Thyroid gland (tissue), 4 donors: ENCODE measurements around the gene LMTK3. TPM values are rescaled to one million over a fixed set of nuclear protein-coding genes. Genes with fewer than 3 reads are reported as not detected.

Source experiments
- DNase-seq, 2 donors: peaks; one replicate each; pipeline ENCODE4 v3.0.0-alpha.2; 2019
- H3K27ac ChIP-seq, 3 donors: fragments of 200-600 bp; sonication (generic); 1 replicate in 2 of 3; 2 replicates in 1 of 3; pipeline ENCODE4 v1.5.1; 2016 to 2019; ENCODE audit warnings: mild to moderate bottlenecking in 1 of 3, moderate library complexity in 1 of 3
- H3K27me3 ChIP-seq: fragments of 200-600 bp; sonication (generic); one replicate; pipeline ENCODE4 v1.5.1; 2019
- H3K36me3 ChIP-seq, 2 donors: fragments of 200-600 bp; sonication (generic); one replicate each; pipeline ENCODE4 v1.5.1; 2016 to 2019
- H3K4me1 ChIP-seq, 2 donors: fragments of 200-600 bp; sonication (generic); one replicate each; pipeline ENCODE4 v1.5.1; 2017 to 2019
- H3K4me3 ChIP-seq, 3 donors: fragments of 200-600 bp; sonication (generic); replicated peaks in 1 of 3; 1 replicate in 2 of 3; 2 replicates in 1 of 3; pipeline ENCODE4 v1.5.1; 2016; ENCODE audit warnings: mild to moderate bottlenecking in 1 of 3
- H3K9me3 ChIP-seq: fragments of 200-600 bp; sonication (generic); one replicate; pipeline ENCODE4 v1.5.1; 2017
- POLR2A ChIP-seq, 2 donors: fragments of 450-650 bp; IDR thresholded peaks; one replicate each; pipeline ENCODE4 v1.6.1; 2017; ENCODE audit warnings: antibody characterized with exemption in 2 of 2, mild to moderate bottlenecking in 2 of 2, moderate library complexity in 1 of 2
- WGBS, 2 donors: methylation state at CpG; one replicate each; pipeline ENCODE4 v1.1.5; 2017; 5-methylcytosine and 5-hydroxymethylcytosine counted together
- intact Hi-C: fragments of 100-400 bp; cut with DNase I; formaldehyde crosslinking; loops from one replicate; pipeline ENCODE4 v1.15.1; 2023
- total RNA-seq, 4 donors: library from RNA; depleted of rRNA; stranded (reverse); fragments of >200 nt; gene quantifications; one replicate each; pipeline ENCODE4 v1.2.3, GENCODE V29; 2016

The LMTK3 gene
- total RNA-seq, 4 donors from 2014 or later, result 3.0 to 7.1 (median 4.6) TPM

DNA sequence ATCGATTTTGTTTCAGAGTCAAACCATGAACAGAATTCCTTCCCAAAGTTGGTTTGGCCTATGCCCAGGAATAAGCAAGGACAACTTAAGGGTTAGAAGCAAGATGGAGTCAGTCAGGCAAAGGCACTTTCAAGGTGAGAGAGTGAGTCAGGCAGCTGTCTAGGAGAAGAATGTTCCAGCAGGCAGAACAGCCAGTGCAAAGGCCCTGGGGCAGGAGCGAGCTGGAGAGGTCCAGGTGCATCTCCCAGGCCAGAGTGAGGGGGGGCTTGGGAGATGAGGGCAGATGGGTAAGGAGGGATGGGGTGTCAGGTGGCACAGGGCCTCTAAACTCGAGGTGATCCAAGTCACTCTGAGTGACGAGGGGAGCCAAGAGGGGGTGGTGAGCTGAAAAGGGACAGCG lies 75.0 kb downstream of the LMTK3 start:
- Histone ChIP-seq H3K4me1 (no peaks in the 10 kb centered on the region), H3K9me3 (no peaks in the 10 kb centered on the region), H3K36me3 (no peaks in the 10 kb centered on the region), H3K27me3 (no peaks in the 10 kb centered on the region), H3K4me3 (no peak overlapping the region), H3K27ac (no peak overlapping the region)
- WGBS, 2 donors, result 88 to 92% methylated on average over 5 of the region's 5 CpGs
- TF ChIP-seq POLR2A (IDR thresholded peaks at IDR 0.05), result no peak
- intact Hi-C loops, result no loop called here
- no peak for DNase-seq

Other genes with a start within 250 kb of the LMTK3 start
- 10 to 100 TPM in 1 of 4 donors, 1 to 10 TPM in 3; 5.3 to 11.7 (median 6.1) TPM for gene ZNF114, start 241.8 kb downstream of the LMTK3 start, total RNA-seq
- 10 to 100 TPM; 14.0 to 19.3 (median 14.9) TPM for gene EMP3, start 186.3 kb downstream of the LMTK3 start, total RNA-seq
- gene TMEM143, start 147.9 kb downstream of the LMTK3 start, total RNA-seq, result 10 to 100 TPM in 1 of 4 donors, 1 to 10 TPM in 3; 6.3 to 12.6 (median 9.2) TPM
- gene SYNGR4, start 147.5 kb downstream of the LMTK3 start, total RNA-seq, result not detected
- gene KDELR1, start 120.3 kb downstream of the LMTK3 start, total RNA-seq, result 100 to 1,000 TPM; 121 to 160 (median 141) TPM
- 1 to 10 TPM in 1 of 4 donors, under 1 TPM in 3; 0.56 to 2.2 (median 0.84) TPM for gene GRIN2D, start 118.2 kb downstream of the LMTK3 start, total RNA-seq
- 10 to 100 TPM; 22.4 to 40.5 (median 29.1) TPM for gene GRWD1, start 65.9 kb downstream of the LMTK3 start, total RNA-seq
- 1 to 10 TPM; 1.2 to 1.9 (median 1.4) TPM for gene KCNJ14, start 56.3 kb downstream of the LMTK3 start, total RNA-seq
- 100 to 1,000 TPM in 2 of 4 donors, 10 to 100 TPM in 2; 91.6 to 232 (median 139) TPM for gene CYTH2, start 42.5 kb downstream of the LMTK3 start, total RNA-seq
- under 1 TPM in 3 of 4 donors, not detected in 1; 0.54 to 0.88 (median 0.78) TPM for gene SULT2B1, start 40.3 kb upstream of the LMTK3 start, total RNA-seq
- under 1 TPM in 1 of 4 donors, not detected in 3; 0.67 TPM for gene SPACA4, start 94.9 kb upstream of the LMTK3 start, total RNA-seq
- gene FAM83E, start 103.2 kb upstream of the LMTK3 start, total RNA-seq, result not detected
- gene RPL18, start 107.3 kb upstream of the LMTK3 start, total RNA-seq, result 1,000 to 10,000 TPM; 1,845 to 2,426 (median 1,951) TPM
- gene SPHK2, start 107.7 kb upstream of the LMTK3 start, total RNA-seq, result 10 to 100 TPM; 17.1 to 45.4 (median 31.4) TPM
- 10 to 100 TPM; 18.9 to 32.8 (median 25.1) TPM for gene DBP, start 125.5 kb upstream of the LMTK3 start, total RNA-seq
- 10 to 100 TPM in 1 of 4 donors, 1 to 10 TPM in 3; 4.6 to 13.4 (median 6.3) TPM for gene CA11, start 134.4 kb upstream of the LMTK3 start, total RNA-seq
- gene NTN5, start 161.2 kb upstream of the LMTK3 start, total RNA-seq, result 1 to 10 TPM in 1 of 4 donors, under 1 TPM in 2, not detected in 1; 0.45 to 1.2 (median 0.78) TPM
- gene FUT2, start 184.1 kb upstream of the LMTK3 start, total RNA-seq, result 1 to 10 TPM in 1 of 4 donors, under 1 TPM in 1, not detected in 2; 0.27 to 1.3 TPM
- under 1 TPM in 3 of 4 donors, not detected in 1; 0.29 to 0.67 (median 0.54) TPM for gene MAMSTR, start 207.9 kb upstream of the LMTK3 start, total RNA-seq
- gene RASIP1, start 228.8 kb upstream of the LMTK3 start, total RNA-seq, result 10 to 100 TPM in 2 of 4 donors, 1 to 10 TPM in 2; 9.7 to 25.8 (median 14.0) TPM
- gene IZUMO1, start 235.1 kb upstream of the LMTK3 start, total RNA-seq, result 1 to 10 TPM in 2 of 4 donors, not detected in 2; 1.1 TPM
- 1 to 10 TPM; 1.7 to 3.0 (median 2.0) TPM for gene FUT1, start 240.8 kb upstream of the LMTK3 start, total RNA-seq
- gene FGF21, start 243.7 kb upstream of the LMTK3 start, total RNA-seq, result not detected